A673 (cell line): ENCODE measurements around the gene CRYBA2. TPM values are rescaled to one million over a fixed set of nuclear protein-coding genes. Genes with fewer than 3 reads are reported as not detected.

Experiments
- BruUV-seq: library from RNA; stranded (reverse); fragments of 400-500 nt; replicated peaks from 2 replicates; lab custom pipeline; 2021; lab: Mats Ljungman, UMichigan
- CTCF ChIA-PET: fragments of 300-600 bp; sonication (Branson Sonifier 250); formaldehyde crosslinking; loops from one replicate; lab custom pipeline; 2022; ENCODE audit warnings: antibody characterized with exemption; lab: Charles Lee
- POLR2A ChIA-PET: fragments of 300-600 bp; sonication (Branson Sonifier 250); formaldehyde crosslinking; loops from one replicate; lab custom pipeline; 2022; ENCODE audit warnings: antibody characterized with exemption; ENCODE audit not compliant: low non-redundant PET; lab: Charles Lee
- DNase-seq: peaks from one replicate; pipeline ENCODE4 v3.0.0-alpha.2; 2015; ENCODE audit warnings: low spot score
- H3K27ac ChIP-seq: fragments of 200-600 bp; sonication (generic); 2 replicates; pipeline ENCODE4 v1.5.1; 2016; ENCODE audit warnings: mixed run types, low read depth, mild to moderate bottlenecking, mixed read lengths, antibody characterized with exemption, low read length; ENCODE audit not compliant: poor library complexity, severe bottlenecking
- H3K27me3 ChIP-seq: fragments of 200-600 bp; sonication (generic); replicated peaks from 2 replicates; pipeline ENCODE4 v1.6.1; 2017; ENCODE audit warnings: mixed run types, low read depth, mild to moderate bottlenecking, mixed read lengths, antibody characterized with exemption, low read length; ENCODE audit not compliant: insufficient read depth, poor library complexity
- H3K36me3 ChIP-seq: fragments of 200-600 bp; sonication (generic); 2 replicates; pipeline ENCODE4 v1.6.1; 2016; ENCODE audit warnings: mixed run types, mild to moderate bottlenecking, mixed read lengths, antibody characterized with exemption, low read length; ENCODE audit not compliant: insufficient read depth, poor library complexity, severe bottlenecking
- H3K4me1 ChIP-seq: fragments of 200-600 bp; sonication (generic); 2 replicates; pipeline ENCODE4 v1.6.1; 2017; ENCODE audit warnings: mixed run types, mild to moderate bottlenecking, mixed read lengths, antibody characterized with exemption, low read length; ENCODE audit not compliant: insufficient read depth, poor library complexity, severe bottlenecking
- H3K4me3 ChIP-seq: fragments of 200-600 bp; sonication (generic); 2 replicates; pipeline ENCODE4 v1.5.1; 2016; ENCODE audit warnings: low read depth, mixed run types, mild to moderate bottlenecking, mixed read lengths, low read length; ENCODE audit not compliant: poor library complexity, severe bottlenecking
- H3K9me3 ChIP-seq: fragments of 200-600 bp; sonication (generic); 2 replicates; pipeline ENCODE4 v1.6.1; 2016; ENCODE audit warnings: mixed run types, low read depth, mild to moderate bottlenecking, mixed read lengths, antibody characterized with exemption, low read length; ENCODE audit not compliant: poor library complexity, severe bottlenecking
- EZH2 ChIP-seq: fragments of 200-600 bp; sonication (generic); IDR thresholded peaks from 2 replicates; pipeline ENCODE4 v1.6.1; 2017; ENCODE audit warnings: borderline replicate concordance, low read depth, mild to moderate bottlenecking, mixed read lengths, antibody characterized with exemption, low read length; ENCODE audit not compliant: poor library complexity, severe bottlenecking
- intact Hi-C: fragments of 100-400 bp; cut with micrococcal nuclease; formaldehyde crosslinking; loops from one replicate; pipeline ENCODE4 v1.10.0; 2022; ENCODE audit not compliant: unreplicated experiment
- total RNA-seq: library from RNA; stranded (reverse); gene quantifications from 2 replicates; pipeline ENCODE4 v1.2.3, GENCODE V29; 2021
- TF ChIP-seq, protein P1 (sequence below): fragments of 300-800, 200-600 bp; sonication (generic); conservative IDR thresholded peaks from 2 replicates; pipeline ENCODE4 v1.5.1; 2017; ENCODE audit warnings: low read depth, mild to moderate bottlenecking, antibody characterized with exemption, low read length, moderate library complexity, mixed read lengths

CRYBA2 gene
- total RNA-seq, 1 experiment from 2014 or later: 1.3 TPM

DNA sequence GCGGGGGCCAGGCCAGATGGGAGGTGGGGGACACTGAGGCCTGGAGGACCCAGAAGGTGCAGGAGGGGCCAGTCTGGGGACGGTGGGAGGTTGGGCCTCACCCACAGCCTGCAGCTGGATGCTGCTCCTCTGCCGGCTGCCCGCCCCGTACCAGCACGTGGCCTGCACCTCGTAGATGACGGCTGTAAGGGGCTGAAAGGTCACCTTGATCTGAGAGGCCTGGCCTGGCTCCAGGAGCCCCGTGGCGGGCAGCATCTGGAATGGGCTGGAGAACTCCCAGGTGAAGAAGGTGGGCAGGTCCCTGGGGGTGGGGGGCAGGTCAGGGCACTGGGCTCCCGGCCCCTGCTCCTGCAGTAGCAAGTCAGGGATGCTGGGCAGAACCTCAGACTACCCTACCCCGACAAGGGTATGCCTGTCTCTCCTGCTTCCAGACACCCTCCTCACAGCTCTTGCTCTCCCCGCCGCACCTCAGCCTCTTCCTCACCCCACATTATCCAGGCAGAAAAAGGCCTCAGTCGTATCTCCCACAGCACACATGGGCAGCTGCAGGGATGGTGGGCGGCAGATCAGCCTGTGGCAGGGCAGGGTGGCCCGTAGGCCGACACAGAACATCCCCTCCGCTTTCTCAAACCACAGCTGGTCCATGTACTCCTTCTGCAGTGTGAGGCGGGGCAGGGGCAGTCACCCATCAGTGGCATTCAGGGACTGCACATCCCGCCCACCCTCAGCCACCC, 38.0 kb upstream of the CRYBA2 start:
- Histone ChIP-seq H3K27me3 (peaks cover 22% of the 10 kb centered on the region), H3K36me3 (no peaks in the 10 kb centered on the region), H3K4me1 (no peaks in the 10 kb centered on the region), H3K9me3 (no peaks in the 10 kb centered on the region), H3K27ac (no peak overlapping the region), H3K4me3 (no peak overlapping the region)
- TF ChIP-seq, protein P1, sequence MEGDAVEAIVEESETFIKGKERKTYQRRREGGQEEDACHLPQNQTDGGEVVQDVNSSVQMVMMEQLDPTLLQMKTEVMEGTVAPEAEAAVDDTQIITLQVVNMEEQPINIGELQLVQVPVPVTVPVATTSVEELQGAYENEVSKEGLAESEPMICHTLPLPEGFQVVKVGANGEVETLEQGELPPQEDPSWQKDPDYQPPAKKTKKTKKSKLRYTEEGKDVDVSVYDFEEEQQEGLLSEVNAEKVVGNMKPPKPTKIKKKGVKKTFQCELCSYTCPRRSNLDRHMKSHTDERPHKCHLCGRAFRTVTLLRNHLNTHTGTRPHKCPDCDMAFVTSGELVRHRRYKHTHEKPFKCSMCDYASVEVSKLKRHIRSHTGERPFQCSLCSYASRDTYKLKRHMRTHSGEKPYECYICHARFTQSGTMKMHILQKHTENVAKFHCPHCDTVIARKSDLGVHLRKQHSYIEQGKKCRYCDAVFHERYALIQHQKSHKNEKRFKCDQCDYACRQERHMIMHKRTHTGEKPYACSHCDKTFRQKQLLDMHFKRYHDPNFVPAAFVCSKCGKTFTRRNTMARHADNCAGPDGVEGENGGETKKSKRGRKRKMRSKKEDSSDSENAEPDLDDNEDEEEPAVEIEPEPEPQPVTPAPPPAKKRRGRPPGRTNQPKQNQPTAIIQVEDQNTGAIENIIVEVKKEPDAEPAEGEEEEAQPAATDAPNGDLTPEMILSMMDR: no peak
- no peak for TF ChIP-seq EZH2
- CTCF ChIA-PET: interaction anchor here (1.6 to 2.2 kb wide), 2 partner anchors 35 to 123 kb away, joined by 6 to 58 read pairs; no protein-coding TSS in a partner anchor
- intact Hi-C loops: no loop called here
- DNase-seq: no peak
- POLR2A ChIA-PET: no interaction called here
- no TSS peak for BruUV-seq

- Histone ChIP-seq H3K27ac (no peak overlapping the region), H3K4me1 (no peaks in the 10 kb centered on the region), H3K4me3 (no peak overlapping the region), H3K9me3 (no peaks in the 10 kb centered on the region), H3K27me3 (peaks cover 22% of the 10 kb centered on the region), H3K36me3 (no peaks in the 10 kb centered on the region)
- no peak for TF ChIP-seq EZH2
- TF ChIP-seq, protein P1: no peak
- DNase-seq: no peak
- ChIA-PET CTCF (interaction anchor here (0.5 to 2.2 kb wide), 17 partner anchors 10 to 183 kb away, joined by 3 to 58 read pairs (median 5); no protein-coding TSS in a partner anchor), POLR2A (no interaction called here)
- intact Hi-C loops: no loop called here
- BruUV-seq: no TSS peak
Observed at GRCh38 chr2:219030177-219030940, 37.1 kb upstream of the CRYBA2 start.

- H3K4me1 ChIP-seq: no peaks in the 10 kb centered on the region
- no peak overlapping the region for H3K27ac ChIP-seq
- peaks cover 22% of the 10 kb centered on the region for H3K27me3 ChIP-seq
- H3K36me3 ChIP-seq: no peaks in the 10 kb centered on the region
- ChIA-PET CTCF (interaction anchor here (0.5 to 2.2 kb wide), 17 partner anchors 10 to 182 kb away, joined by 3 to 58 read pairs (median 5); no protein-coding TSS in a partner anchor), POLR2A (no interaction called here)
- H3K9me3 ChIP-seq: no peaks in the 10 kb centered on the region
- peak; percentile 86 for DNase-seq
- intact Hi-C loops: loop anchor here (1.0 kb wide), 1 partner anchor 126 kb away; no protein-coding TSS in a partner anchor
- TF ChIP-seq, protein P1: peak; percentile 92
- TF ChIP-seq EZH2: no peak
- BruUV-seq: no TSS peak
- H3K4me3 ChIP-seq: no peak overlapping the region
Observed at GRCh38 chr2:219029829-219030165, 36.6 kb upstream of the CRYBA2 start.
